NCI-H774 (cell line): ENCODE results near the gene DLG4.

Source experiments
- DNase-seq: peaks from one replicate; lab custom pipeline; 2025; lab: John Stamatoyannopoulos, UW

Gene DLG4

DNA sequence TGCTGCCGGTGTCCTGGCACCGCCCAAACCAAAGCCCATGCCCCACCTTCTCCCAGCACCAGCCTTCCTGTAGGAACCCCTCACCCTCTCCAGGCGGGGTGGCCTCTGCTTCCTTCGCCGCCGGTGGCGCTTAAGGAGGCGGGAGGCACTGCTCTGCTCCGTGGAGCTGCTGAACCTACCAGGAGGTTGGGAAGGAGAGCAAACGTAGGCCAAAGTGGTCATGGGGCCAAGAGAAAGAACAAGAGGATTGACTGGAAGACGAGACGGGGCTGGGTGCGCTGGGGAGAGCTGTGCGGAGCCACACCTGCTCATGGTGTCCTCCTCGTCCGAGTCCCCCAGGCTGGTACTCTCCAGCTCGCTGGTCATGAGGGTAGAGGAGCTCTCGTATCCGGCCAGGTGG lies 9.9 kb upstream of the DLG4 start:
- DNase-seq = no peak

DNA sequence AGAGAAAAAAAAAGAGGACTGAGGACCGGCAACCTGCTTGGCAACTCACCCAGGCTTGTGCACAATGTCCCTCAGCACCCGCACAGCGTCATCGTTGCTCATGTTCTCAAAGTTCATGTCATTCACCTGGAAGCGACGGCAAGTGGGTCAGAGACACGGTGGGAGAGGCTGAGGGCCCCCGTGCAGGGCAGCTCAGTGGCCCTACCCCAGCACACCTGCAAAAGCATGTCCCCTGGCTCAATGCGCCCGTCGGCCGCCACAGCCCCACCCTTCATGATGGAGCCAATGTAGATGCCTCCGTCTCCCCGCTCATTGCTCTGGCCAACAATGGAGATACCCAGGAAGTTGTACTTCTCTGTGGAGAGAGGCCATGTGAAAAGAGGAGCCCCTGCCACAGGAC lies 9.3 kb upstream of the DLG4 start:
- no peak for DNase-seq

DNA sequence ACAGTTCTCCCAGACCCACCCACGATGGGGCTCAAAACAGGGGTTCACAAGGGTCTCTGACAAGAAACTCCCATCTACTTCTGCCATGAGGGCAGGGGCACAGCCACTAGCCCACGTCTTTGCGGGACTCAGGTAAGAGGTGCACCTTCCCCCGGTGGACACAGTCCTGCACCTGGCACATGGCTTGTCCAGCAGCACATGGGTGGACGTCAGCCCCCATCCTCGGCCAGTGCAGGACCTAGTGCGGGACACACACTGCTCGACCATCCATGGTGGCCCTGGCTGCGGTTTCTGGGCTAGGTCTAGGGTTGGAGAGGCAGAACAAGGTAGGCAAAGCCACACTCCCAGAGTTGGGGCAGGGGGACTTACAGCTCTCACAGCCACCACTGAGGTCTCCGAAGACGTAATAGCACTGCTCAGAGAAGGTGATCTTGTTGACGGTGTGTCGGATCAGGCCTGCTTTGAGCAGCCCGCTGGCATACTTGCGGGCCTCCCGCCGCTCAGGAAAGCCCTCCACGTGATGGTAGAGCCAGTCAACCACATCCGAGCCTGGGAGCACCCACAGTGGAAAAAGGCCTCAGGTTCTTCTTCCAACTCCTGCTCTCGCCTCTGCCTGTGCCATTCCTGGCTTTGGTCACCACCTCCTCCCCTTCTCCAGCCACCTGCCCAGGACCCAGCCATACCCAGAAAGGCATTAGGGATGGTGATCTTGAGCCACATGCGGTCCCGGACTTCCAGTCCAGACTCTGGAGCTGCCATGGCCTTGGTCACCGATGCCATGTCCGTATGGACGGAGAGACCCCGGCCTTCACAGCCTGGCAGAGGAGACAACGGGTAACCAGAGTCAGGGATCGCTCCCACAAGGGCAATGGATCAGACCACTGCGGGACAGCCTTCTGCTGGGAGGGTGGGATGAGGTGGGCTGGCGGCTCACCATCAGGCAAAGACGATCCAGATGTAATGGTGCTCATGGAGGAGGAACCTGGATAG lies 7.4 kb upstream of the DLG4 start:
- no peak for DNase-seq

DNA sequence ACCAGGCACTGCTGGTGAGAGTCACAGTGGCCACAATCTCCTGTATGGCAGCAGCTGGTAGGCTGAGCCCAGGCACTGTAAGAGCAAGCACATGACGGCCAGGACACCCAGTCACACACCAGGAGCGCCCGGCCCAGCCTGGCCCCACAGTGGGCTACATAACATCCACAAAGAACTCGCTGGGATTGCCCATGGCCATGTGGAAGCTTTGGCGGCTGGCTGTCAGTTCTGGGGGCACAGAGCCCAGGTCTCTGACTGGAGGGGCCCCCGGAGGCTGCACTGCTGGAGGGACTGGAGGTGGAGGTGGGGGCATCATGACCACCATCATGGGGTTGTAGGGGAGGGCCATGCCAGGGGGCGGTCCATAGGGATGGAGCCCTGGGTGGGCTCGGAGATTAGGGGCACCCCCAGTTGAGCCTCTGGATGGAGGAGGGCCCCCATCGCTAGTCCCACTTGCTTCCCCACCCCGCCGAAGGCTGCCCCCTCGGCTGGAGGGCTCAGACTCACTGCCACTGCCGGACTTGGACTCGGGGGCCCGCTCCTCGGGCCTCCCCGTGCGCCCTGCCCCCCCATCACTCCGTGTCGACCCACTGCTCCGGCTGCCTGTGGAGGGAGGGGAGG lies 6.2 kb upstream of the DLG4 start:
- no peak for DNase-seq

DNA sequence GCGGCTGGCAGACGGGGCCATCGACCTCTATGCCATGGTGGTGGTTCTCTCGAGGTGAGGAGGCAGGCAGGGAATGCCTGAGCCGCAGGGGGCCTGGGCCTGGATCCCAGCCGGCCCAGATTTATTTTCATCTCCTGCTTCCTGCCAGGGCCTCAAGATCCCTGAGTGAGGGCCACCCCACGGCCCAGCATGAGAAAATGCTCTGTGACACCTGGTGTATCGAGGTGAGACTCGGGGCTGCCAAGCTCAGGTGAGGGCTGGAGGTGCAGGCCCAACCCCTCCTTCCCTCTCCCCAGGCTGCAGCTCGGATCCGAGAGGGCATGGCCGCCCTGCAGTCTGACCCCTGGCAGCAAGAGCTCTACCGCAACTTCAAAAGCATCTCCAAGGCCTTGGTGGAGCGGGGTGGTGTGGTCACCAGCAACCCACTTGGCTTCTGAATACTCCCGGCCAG lies 5.0 kb upstream of the DLG4 start:
- no peak for DNase-seq

DNA sequence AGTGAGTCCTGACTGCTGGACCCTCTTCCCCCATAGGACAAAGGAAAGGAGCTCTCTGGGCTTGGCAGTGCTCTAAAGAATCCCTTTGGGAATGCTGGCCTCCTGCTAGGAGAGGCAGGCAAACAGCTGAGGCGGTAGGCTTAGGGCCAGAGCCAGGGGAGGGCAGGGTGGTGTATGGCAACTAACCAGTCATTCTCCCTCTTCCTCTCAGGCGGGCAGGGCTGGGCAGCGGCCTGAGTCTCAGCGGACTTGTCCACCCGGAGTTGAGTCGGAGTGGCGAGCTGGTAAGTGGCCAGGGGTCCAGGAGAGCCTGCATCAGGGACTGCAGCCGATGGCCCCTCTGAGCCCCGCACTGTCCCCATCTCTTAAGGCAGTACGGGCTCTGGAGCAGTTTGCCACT lies 4.5 kb upstream of the DLG4 start:
- DNase-seq = no peak

DNA sequence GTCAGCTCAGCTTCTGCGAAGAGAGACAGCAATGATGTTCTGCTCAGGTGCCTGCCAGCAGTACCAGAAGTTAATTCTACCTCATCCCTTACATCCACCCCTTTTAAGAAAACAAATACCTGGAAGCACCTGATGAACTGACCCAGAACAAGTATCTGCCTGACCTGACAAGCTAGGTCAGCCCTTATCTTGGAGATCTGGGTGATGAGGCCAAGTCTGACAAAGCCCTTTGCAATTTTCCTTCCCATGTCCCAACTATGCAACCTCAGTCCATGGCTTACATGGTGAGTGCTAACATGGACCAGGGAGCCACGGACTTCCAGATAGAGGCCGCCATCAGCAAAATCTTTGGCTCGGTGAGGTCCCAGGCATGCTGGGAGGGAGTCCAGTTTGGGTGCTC lies 3.7 kb upstream of the DLG4 start:
- DNase-seq = no peak

DNA sequence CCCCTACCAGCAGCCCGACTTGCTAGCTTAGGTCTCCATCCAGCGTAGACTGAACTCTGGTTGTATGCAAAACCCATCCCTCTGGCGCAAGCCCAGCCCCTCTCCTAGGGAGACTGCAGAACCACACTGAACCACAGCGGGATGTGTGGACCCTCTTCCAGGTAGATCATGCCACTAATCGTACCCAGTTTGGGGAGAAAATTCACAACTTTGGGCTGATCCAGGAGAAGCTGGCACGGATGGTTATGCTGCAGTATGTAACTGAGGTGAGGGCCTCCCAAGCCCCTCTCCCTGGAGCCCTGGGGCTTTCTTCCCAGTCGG lies 3.3 kb upstream of the DLG4 start:
- DNase-seq = no peak

DNA sequence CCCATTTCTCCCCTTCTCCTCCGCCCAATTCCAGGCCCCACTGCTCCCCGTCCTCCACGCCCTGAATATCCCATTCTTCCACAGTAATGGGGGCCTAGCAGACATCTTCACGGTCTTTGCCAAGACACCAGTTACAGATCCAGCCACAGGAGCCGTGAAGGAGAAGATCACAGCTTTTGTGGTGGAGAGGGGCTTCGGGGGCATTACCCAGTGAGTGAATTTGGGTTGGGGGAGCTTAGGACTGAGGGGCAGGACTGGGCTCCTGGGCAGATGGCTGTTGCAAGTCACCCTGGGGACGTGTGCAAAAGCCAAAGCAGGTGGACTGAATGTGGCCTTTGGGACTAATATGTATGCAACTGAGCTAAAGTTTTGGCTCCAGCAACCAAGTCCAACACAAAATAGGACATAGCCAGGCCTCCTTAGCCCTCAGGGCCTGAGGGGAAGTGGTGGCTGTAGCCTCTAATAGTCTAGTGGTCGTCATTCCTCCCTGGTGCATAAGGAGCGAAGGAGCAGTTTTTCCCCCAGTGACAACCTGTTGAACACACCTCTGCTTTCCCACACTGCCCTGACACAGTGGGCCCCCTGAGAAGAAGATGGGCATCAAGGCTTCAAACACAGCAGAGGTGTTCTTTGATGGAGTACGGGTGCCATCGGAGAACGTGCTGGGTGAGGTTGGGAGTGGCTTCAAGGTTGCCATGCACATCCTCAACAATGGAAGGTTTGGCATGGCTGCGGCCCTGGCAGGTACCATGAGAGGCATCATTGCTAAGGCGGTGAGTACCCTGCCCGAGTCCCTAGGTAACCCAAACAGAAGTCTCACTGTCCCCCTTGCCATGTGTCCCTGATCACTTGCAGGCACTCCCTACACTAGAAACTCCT lies 2.7 kb upstream of the DLG4 start:
- no peak for DNase-seq

DNA sequence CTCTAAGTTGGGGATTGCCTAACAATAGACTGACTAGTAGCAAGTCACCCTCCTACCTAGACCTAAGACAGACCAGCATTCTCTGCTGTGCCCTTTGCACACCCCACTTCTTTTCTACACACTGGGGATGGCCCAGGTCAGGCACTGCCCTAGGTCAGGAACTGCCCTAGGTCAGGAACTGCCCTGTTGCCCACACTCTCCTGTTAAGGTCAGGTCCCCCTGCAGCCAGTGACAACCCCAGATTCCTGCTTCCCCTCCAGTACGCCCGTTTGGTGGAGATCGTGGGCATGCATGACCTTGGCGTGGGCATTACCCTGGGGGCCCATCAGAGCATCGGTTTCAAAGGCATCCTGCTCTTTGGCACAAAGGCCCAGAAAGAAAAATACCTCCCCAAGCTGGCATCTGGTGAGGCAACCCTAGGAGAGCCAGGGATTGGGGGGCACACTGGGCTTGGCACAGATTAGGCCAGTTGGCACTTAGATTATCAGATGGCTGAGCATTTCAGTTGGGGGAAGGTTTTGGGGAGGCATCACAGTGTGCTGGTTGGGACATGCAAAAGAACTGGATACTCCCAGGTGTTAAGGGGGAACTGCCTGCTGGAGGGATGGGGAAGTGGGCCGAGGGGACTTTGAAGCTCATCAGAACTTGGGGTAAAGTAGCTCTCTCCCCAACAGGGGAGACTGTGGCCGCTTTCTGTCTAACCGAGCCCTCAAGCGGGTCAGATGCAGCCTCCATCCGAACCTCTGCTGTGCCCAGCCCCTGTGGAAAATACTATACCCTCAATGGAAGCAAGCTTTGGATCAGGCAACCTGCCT lies 1.8 kb upstream of the DLG4 start:
- DNase-seq = no peak

DNA sequence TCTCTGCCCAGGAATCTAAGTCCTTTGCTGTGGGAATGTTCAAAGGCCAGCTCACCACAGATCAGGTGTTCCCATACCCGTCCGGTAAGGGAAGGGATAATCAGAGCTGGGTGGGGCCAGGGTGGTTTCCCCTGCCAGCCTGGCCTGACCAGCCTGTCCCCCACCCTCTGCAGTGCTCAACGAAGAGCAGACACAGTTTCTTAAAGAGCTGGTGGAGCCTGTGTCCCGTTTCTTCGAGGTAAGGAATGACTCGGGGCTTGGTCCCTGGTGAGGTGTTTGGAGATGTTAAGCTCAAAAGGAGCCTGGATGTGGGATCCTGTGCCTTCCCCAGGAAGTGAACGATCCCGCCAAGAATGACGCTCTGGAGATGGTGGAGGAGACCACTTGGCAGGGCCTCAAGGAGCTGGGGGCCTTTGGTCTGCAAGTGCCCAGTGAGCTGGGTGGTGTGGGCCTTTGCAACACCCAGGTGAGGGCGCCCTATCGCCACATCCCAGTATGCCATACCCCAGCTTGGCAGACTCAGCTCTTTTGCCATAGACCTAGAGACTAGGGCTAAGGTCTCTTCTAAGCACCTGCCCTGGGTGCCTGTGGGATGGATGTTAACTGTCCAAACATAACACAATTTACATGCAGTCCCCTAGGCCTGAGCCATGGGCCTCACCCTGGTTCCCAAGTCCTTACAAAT lies 1.1 kb upstream of the DLG4 start:
- no peak for DNase-seq

DNA sequence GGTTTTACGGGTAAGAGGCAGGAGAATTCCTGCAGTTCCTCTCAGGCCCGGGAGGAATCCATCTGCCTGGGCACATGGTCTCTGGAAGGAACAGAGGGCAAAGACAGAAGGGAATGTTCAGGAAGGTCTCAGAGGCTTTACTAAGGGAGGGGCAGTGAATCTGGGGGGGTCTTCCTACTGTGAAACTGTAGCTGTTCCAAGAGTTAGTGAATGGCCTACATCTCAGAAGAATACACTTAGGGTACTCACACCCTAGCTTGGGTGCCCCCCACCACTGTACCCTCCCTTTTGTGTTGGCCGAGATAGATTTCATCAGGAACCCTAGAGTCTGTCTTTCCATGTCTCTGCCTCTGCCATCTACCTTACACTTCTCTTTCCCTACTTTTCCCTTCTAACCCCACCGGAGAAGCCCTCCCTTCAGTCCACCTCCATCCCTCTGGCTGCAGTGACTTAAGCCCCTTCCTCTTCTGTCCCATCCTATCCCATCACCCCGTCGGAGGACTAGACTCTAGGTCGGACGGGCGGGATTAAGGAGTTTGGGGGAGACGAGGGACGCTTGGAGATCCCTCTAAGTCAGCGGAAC lies 316 bp downstream of the DLG4 start:
- no peak for DNase-seq

DNA sequence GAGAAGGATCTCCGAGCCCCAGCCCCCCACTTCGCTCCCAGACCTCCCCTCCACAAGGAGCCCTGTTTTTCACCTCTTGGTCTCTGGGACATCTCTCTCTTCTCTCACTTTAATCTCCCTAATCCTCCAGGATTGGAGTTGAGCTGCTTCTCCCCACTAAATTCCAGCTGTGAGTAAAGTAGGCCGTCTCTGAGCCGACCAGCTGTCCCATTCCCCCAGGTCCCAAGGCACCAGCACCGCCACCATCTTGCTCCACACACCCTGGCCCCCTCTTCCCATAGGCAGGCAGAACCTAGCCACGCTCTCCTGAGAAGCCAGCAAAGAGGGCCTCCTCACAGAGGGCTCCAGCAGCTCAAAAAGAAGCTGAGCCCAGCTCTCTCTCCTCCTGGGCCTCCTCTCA lies 878 bp downstream of the DLG4 start:
- DNase-seq = no peak

DNA sequence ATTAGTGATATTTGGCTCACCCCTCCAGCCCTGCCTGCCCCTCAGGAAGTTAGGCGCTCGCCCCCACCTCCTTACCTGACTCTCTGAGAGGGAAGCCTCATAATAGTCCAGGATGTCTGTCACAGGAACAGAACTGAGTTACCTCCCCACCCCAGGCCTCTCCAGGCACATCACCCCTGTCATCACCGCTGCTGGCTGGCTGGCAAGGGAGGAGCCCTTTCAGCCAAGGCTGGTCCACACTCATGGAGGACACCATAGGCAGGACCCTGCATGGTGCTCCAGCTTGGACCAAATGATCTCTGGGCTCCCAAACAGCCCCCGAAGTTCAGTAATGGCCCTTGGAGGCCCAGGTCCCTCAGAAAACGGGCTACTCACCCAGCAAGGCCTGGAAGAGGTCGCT lies 1.5 kb downstream of the DLG4 start:
- DNase-seq = no peak

DNA sequence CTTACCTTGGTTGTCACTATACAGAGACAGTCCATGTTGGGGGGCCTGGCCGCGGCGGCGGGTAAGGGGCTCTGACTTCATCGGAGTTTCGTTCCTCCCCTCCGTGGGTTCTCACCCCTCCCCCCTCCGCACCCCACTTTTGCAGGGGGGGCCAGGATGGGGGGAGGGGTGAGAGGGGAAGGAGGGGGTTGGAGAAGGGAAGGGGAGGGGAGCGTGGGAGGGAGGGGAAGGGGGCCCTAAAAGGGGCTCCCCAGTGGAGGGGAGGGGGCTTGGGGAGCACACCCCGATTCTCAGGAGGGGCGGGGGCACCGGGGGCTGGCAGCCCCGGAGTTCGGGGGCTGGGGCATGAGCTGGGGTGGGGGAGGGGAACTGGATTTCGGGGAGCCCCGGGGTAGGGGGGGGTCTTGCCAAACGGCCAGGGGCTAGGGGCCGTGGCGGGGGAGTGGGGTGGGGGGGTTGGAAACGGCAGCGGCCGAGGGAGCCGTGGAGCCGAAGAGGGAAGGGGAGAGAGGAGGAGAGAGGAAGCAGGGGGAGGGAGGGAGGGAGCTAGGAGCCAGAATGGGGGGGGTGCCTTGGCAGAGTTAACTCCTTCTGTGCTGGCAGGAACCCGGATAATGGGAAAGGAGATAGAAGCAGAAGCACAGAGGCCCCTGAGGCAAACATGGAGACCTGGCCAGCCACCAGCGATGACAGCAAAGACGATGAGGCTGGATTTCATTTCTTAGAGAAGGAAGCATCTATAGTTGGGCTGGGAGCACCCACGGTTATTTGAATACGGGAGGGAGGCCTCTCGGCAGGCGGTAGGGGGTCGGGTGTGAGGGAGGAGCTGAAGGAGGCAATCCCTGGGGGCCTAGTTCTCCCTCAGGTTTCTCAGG lies 2.3 kb downstream of the DLG4 start:
- no peak for DNase-seq

DNA sequence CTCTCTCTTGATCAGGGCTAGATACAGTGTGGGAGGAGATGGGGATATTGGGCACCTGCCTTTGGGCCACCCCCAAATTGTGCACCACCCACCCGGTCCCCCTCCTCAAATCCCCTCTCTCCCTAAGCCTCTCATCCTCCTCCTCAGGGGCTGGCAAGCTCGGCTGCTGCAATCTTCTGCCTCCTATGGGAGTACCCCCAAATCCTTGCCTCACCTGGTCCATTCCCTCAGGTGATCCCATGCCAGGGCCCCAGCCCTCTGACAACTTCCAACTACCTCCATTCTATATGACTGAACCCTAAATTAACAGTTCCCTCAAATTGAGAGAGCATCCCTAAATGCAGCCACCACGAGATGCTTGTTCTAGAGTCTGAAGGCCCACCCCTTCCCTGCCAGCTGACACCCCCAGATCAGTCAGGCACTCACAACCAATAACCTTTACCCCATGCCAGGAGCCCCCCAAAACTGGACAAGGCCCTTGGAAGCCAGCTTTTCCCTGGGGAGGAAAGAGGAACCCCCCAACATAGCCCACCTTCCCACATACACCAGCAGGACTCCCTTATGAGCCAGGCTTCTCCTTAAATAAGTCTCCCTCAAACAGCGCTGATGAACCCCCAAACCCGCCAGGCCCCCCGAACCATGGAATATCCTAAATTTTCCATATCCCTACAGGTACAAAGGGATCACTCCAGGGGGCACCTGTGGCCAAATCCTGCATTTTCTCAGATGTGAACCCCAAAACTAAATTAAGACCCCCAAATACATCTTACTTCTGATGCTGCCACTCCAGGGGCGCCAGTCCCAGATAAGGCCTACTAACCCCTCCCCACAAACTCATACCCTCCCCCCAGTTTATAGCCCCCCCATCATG lies 3.2 kb downstream of the DLG4 start:
- DNase-seq = no peak

DNA sequence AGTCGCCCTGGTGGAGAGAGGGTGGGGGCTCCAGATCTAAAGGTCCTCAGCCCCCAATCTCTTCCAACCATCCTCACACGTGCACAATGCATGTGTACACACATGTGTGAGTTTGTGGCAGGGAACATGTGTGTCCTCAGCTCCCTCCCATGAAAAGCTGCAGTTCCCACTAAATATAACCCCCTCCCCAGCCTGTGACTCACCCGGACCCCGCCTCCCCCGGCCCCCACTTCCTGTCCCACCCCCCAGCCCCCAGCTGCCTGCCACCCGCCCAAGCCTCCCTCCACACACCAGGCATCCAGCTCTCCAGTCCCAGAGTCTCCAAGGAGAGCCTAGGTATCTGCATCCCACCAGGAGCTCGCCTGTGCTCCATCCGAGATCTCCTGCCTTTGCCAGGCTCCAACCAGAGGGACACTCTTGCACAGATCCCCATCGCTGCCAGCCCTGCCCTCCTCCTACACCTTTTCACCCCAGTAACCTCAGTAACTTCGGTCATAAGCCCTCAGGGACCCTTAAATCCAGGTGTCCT lies 3.9 kb downstream of the DLG4 start:
- no peak for DNase-seq

DNA sequence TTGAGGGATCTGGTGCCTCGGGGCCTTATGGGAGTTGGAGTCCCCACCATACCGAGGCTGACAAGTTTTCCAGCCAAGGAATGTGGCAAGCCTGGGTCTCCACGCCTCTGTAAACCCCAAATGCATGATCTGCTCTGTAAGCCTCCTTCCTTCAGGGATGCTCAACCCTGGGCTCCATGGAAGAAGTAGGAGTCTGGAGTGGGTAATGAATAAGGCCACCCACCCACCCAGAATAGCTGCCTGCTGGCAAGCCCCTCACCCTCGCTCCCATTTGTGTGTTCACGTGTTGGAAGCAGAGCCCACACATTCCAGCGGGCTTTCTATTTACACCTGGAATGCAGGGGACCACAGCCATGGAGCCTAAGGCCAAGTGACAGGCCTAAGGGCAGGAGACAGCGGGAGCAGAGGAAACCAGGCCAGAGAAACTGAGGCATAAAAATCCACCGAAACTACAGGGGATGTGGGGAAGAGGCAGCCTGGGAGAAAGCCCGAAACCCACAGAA lies 4.4 kb downstream of the DLG4 start:
- no peak for DNase-seq
